ENCODE data around the gene BCAN.

- TF ChIP-seq TAF1 (IDR thresholded peaks at IDR 0.05; ENCODE audit: borderline replicate concordance, insufficient read depth, low read length) = no peak
- TF ChIP-seq REST (IDR thresholded peaks at IDR 0.05; ENCODE audit: insufficient read depth in 1 of 2, low read depth in 2 of 2, low read length in 2 of 2) = no peak
Measured at GRCh38 chr1:156642265-156643048, 540 bp downstream of the BCAN start.
